ENCODE measurements around the gene MAD1L1. TPM values are rescaled to one million over a fixed set of nuclear protein-coding genes. Genes with fewer than 3 reads are reported as not detected.

Gene MAD1L1
- total and polyA plus RNA-seq, 2 of the 8 experiments (the other 6 are each of a cell fraction or from before 2014, with no cell fraction given): 40.4 to 44.6 TPM

GRCh38 chr7:2251841-2252771 is 19.4 kb upstream of the MAD1L1 start:
- H3K27ac ChIP-seq (ENCODE audit: low read depth, low read length): no peak overlapping the region; the same call in 1 of the 2 replicates
- ChIA-PET POLR2A (ENCODE audit: partially characterized antibody) (interaction anchor here (0.7 to 1.7 kb wide), 4 partner anchors 10 to 121 kb away, joined by 3 to 12 read pairs (median 4); partner anchors contain the start of genes MRM2 and NUDT1), CTCF (ENCODE audit: partially characterized antibody) (interaction anchor here (0.5 to 1.6 kb wide), 2 partner anchors 52 to 96 kb away, joined by 3 to 5 read pairs; no protein-coding TSS in a partner anchor)
- peak overlapping the region; percentile 62; the same call in 1 of the 2 replicates for H4K8ac ChIP-seq (ENCODE audit: extremely low read depth, insufficient read depth, low read length)
- no peak overlapping the region for H2AFZ ChIP-seq (ENCODE audit: low read length)
- no peak overlapping the region for H3K18ac ChIP-seq (ENCODE audit: extremely low read depth, low read length)
- H2BK120ac ChIP-seq (replicated peaks; ENCODE audit: low read depth, low read length): no peak overlapping the region
- no peak overlapping the region for H2BK12ac ChIP-seq (ENCODE audit: low read depth, low read length)
- H2BK15ac ChIP-seq (ENCODE audit: low read length): no peak overlapping the region
- H3K79me2 ChIP-seq (ENCODE audit: control insufficient read depth in 1 of 2, insufficient read depth in 2 of 2, low read length in 2 of 2): no peaks in the 10 kb centered on the region
- TF ChIP-seq POLR2AphosphoS5 (IDR thresholded peaks at IDR 0.05; ENCODE audit: low read depth, low read length): peak; percentile 40; the same call in 1 of the 2 replicates
- no peak for TF ChIP-seq TCF12 (IDR thresholded peaks at IDR 0.05; ENCODE audit: low read depth, low read length)
- no peak overlapping the region for H2AK5ac ChIP-seq (ENCODE audit: low read depth, low read length)
- H3K9me3 ChIP-seq (ENCODE audit: insufficient read depth in 2 of 2, low read depth in 1 of 2, low read length in 1 of 2): no peaks in the 10 kb centered on the region
- no peak overlapping the region for H2BK20ac ChIP-seq (ENCODE audit: low read length)
- H3K4ac ChIP-seq (replicated peaks; ENCODE audit: insufficient read length, low read depth, low read length): no peak overlapping the region
- H3K27me3 ChIP-seq (replicated peaks in 1 of 4; ENCODE audit: control insufficient read depth in 3 of 4, extremely low read depth in 1 of 4, insufficient read depth in 3 of 4, low read length in 3 of 4): no peaks in the 10 kb centered on the region
- H3K56ac ChIP-seq (replicated peaks; ENCODE audit: insufficient read length, low read depth, low read length): no peak overlapping the region
- peak overlapping the region; percentile 6 for H4K91ac ChIP-seq (replicated peaks; ENCODE audit: insufficient read length, low read length)
- H3K14ac ChIP-seq (ENCODE audit: insufficient read length): no peak overlapping the region
- no peak for DNase-seq (ENCODE audit: low read depth in 1 of 2, low spot score in 2 of 2)
- no peak overlapping the region for H3K23ac ChIP-seq (ENCODE audit: insufficient read length)
- H3K4me1 ChIP-seq (replicated peaks in 1 of 4; ENCODE audit: control insufficient read depth in 3 of 4, insufficient read depth in 4 of 4, low read length in 3 of 4): peaks cover 0 to 5% (median 2%) of the 10 kb centered on the region in 4 experiments; a peak in 3 of 7 replicates
- H4K20me1 ChIP-seq (replicated peaks in 1 of 2; ENCODE audit: control insufficient read depth in 1 of 2, insufficient read depth in 2 of 2, low read length in 2 of 2): peaks cover 0 to 10% of the 10 kb centered on the region in 2 experiments
- H3K36me3 ChIP-seq (ENCODE audit: control insufficient read depth in 2 of 4, insufficient read depth in 4 of 4, low read length in 3 of 4): peaks cover 0 to 10% (median 0%) of the 10 kb centered on the region in 4 experiments; a peak in 4 of 8 replicates
- FAIRE-seq: no peak
- H3K9ac ChIP-seq (replicated peaks in 1 of 4; ENCODE audit: extremely low read depth in 1 of 4, low read depth in 3 of 4, low read length in 3 of 4): no peak overlapping the region
- H3K4me3 ChIP-seq (ENCODE audit: extremely low read depth in 1 of 4, insufficient read depth in 2 of 4, low read depth in 3 of 4, low read length in 4 of 4): no peak overlapping the region
- no peak overlapping the region for H3K4me2 ChIP-seq (ENCODE audit: insufficient read depth in 1 of 2, low read depth in 2 of 2, low read length in 2 of 2)
- no peaks in the 10 kb centered on the region for H3K79me1 ChIP-seq (ENCODE audit: low read depth, low read length)
- H3K23me2 ChIP-seq (ENCODE audit: low read depth, low read length): no peaks in the 10 kb centered on the region
- peak overlapping the region; percentile 75 for H2BK5ac ChIP-seq (ENCODE audit: low read depth, low read length)
- peak overlapping the region; percentile 59 for H4K5ac ChIP-seq (ENCODE audit: insufficient read length, low read depth, low read length)
- 84% methylated on average over 7 of the region's 24 CpGs; no CpG with 5 or more reads in 1 of the 2 experiments for WGBS, 2 experiments (ENCODE audit: extremely low coverage in 1 of 2, insufficient coverage in 1 of 2, insufficient read length in 1 of 2, insufficient replicate concordance in 2 of 2, low coverage in 1 of 2, low lambda C conversion rate in 2 of 2, missing lambda C conversion rate in 1 of 2)
